Measurements from ENCODE around the gene MYOD1.

Gene MYOD1

DNA sequence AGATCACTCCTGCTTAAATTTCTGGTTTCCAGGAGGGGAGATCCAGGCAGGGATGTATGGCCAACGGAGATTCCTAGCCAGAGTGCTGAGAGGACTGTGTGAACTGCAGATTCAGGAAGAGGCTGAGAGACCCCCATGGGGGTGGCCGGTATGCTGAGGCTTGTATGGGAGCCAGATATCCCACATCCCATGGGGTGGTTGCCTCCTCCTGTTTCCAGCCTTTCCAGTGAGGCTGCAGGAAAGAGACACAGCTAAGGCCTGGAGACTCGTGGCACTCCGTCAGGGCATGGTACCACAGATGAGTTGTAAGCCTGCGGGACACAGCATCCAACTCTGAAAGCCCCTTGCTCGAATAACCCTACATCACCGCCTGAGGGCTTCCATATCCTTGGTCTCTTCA is 1.4 kb upstream of the MYOD1 start:
- Histone ChIP-seq H3K27me3 (ENCODE audit: insufficient read depth, poor library complexity, severe bottlenecking) (peaks cover 51% of the 10 kb centered on the region), H3K27ac (replicated peaks) (no peak overlapping the region), H3K4me3 (replicated peaks; ENCODE audit: insufficient read depth, low read length) (no peak overlapping the region)
- TF ChIP-seq GABPA (IDR thresholded peaks at IDR 0.05; ENCODE audit: low read depth) (no peak), SPI1 (IDR thresholded peaks at IDR 0.05; ENCODE audit: borderline replicate concordance, low read depth) (no peak)
- TF ChIP-seq, protein P1, sequence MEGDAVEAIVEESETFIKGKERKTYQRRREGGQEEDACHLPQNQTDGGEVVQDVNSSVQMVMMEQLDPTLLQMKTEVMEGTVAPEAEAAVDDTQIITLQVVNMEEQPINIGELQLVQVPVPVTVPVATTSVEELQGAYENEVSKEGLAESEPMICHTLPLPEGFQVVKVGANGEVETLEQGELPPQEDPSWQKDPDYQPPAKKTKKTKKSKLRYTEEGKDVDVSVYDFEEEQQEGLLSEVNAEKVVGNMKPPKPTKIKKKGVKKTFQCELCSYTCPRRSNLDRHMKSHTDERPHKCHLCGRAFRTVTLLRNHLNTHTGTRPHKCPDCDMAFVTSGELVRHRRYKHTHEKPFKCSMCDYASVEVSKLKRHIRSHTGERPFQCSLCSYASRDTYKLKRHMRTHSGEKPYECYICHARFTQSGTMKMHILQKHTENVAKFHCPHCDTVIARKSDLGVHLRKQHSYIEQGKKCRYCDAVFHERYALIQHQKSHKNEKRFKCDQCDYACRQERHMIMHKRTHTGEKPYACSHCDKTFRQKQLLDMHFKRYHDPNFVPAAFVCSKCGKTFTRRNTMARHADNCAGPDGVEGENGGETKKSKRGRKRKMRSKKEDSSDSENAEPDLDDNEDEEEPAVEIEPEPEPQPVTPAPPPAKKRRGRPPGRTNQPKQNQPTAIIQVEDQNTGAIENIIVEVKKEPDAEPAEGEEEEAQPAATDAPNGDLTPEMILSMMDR (IDR thresholded peaks at IDR 0.05; ENCODE audit: insufficient read depth, low read length) = no peak
- no peak for DNase-seq (ENCODE audit: low read depth in 1 of 2, low spot score in 1 of 2)

DNA sequence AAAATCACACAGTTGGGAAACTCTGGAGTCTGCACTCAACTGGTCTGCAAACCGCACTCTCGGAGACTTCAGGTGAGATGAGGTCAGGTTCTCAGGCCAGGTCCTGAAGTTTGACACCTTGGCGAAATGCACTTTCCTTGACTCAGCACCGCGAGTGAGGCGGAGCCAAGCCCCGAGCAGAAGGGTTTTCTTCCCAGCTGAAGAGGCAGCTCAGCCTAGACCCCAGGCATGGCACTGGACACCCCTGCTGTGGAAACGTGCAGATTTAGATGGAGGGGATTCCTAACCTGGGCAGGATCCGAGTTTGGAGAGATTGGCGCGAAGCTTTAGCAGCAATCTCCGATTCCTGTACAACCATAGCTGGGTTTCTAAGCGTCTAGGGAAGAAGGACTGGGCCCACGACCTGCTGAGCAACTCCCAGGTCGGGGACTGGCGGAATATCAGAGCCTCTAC is 835 bp upstream of the MYOD1 start:
- no peak overlapping the region for H3K27ac ChIP-seq (replicated peaks)
- no peak overlapping the region for H3K4me3 ChIP-seq (replicated peaks; ENCODE audit: insufficient read depth, low read length)
- DNase-seq (ENCODE audit: low read depth in 1 of 2, low spot score in 1 of 2) = no peak
- peaks cover 51% of the 10 kb centered on the region for H3K27me3 ChIP-seq (ENCODE audit: insufficient read depth, poor library complexity, severe bottlenecking)
- TF ChIP-seq GABPA (IDR thresholded peaks at IDR 0.05; ENCODE audit: low read depth) = no peak
- TF ChIP-seq, protein P2, sequence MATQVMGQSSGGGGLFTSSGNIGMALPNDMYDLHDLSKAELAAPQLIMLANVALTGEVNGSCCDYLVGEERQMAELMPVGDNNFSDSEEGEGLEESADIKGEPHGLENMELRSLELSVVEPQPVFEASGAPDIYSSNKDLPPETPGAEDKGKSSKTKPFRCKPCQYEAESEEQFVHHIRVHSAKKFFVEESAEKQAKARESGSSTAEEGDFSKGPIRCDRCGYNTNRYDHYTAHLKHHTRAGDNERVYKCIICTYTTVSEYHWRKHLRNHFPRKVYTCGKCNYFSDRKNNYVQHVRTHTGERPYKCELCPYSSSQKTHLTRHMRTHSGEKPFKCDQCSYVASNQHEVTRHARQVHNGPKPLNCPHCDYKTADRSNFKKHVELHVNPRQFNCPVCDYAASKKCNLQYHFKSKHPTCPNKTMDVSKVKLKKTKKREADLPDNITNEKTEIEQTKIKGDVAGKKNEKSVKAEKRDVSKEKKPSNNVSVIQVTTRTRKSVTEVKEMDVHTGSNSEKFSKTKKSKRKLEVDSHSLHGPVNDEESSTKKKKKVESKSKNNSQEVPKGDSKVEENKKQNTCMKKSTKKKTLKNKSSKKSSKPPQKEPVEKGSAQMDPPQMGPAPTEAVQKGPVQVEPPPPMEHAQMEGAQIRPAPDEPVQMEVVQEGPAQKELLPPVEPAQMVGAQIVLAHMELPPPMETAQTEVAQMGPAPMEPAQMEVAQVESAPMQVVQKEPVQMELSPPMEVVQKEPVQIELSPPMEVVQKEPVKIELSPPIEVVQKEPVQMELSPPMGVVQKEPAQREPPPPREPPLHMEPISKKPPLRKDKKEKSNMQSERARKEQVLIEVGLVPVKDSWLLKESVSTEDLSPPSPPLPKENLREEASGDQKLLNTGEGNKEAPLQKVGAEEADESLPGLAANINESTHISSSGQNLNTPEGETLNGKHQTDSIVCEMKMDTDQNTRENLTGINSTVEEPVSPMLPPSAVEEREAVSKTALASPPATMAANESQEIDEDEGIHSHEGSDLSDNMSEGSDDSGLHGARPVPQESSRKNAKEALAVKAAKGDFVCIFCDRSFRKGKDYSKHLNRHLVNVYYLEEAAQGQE (IDR thresholded peaks at IDR 0.05; ENCODE audit: insufficient replicate concordance, low read depth) = no peak
- no peak for TF ChIP-seq SPI1 (IDR thresholded peaks at IDR 0.05; ENCODE audit: borderline replicate concordance, low read depth)
- no peak for TF ChIP-seq POLR2AphosphoS5 (IDR thresholded peaks at IDR 0.05; ENCODE audit: low read depth)
- TF ChIP-seq, protein P1 (IDR thresholded peaks at IDR 0.05; ENCODE audit: insufficient read depth, low read length) = no peak

DNA sequence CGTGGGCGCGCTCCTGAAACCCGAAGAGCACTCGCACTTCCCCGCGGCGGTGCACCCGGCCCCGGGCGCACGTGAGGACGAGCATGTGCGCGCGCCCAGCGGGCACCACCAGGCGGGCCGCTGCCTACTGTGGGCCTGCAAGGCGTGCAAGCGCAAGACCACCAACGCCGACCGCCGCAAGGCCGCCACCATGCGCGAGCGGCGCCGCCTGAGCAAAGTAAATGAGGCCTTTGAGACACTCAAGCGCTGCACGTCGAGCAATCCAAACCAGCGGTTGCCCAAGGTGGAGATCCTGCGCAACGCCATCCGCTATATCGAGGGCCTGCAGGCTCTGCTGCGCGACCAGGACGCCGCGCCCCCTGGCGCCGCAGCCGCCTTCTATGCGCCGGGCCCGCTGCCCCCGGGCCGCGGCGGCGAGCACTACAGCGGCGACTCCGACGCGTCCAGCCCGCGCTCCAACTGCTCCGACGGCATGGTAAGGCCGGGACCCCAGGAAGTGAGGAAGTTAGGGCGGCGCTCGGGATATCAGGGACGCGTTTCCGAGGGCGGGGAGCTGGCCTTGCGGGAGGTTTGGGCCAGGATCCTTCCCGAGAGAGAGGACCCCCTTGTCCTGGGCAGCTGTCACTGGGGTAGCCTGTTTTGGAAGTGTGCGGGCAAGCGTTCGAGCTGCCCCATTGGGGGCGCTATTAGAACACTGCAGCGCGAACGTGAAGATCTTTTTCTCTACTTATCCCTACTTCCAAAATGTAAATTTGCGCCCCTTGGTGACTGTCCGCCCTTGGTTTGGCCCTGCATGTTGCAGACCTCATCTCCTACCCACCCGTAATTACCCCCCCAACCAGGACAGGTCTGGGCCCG is 796 bp downstream of the MYOD1 start:
- Histone ChIP-seq H3K27ac (replicated peaks) (no peak overlapping the region), H3K27me3 (ENCODE audit: insufficient read depth, poor library complexity, severe bottlenecking) (peaks cover 55% of the 10 kb centered on the region), H3K4me3 (replicated peaks; ENCODE audit: insufficient read depth, low read length) (no peak overlapping the region)
- TF ChIP-seq SPI1 (IDR thresholded peaks at IDR 0.05; ENCODE audit: borderline replicate concordance, low read depth) (no peak), POLR2AphosphoS5 (IDR thresholded peaks at IDR 0.05; ENCODE audit: low read depth) (no peak), GABPA (IDR thresholded peaks at IDR 0.05; ENCODE audit: low read depth) (no peak)
- TF ChIP-seq, protein P1 (IDR thresholded peaks at IDR 0.05; ENCODE audit: insufficient read depth, low read length) = no peak
- TF ChIP-seq, protein P2 (IDR thresholded peaks at IDR 0.05; ENCODE audit: insufficient replicate concordance, low read depth) = no peak
- peak in 1 of 2 experiments; percentile 16 for DNase-seq (ENCODE audit: low read depth in 1 of 2, low spot score in 1 of 2)
